Parathyroid adenoma (tissue), 2 donors: ENCODE data around the gene FUT7.
A peak's percentile ranks its signal among the peaks of the same experiment; 100 is the strongest.

Experiments used
- H2AFZ ChIP-seq: fragments of 300-600 bp; sonication (generic); one replicate; pipeline ENCODE4 v1.7.0; 2017; ENCODE audit warnings: antibody characterized with exemption, mild to moderate bottlenecking
- H3K27ac ChIP-seq: fragments of 300-600 bp; sonication (generic); one replicate; pipeline ENCODE4 v1.7.0; 2017
- H3K27me3 ChIP-seq: fragments of 300-600 bp; sonication (generic); one replicate; pipeline ENCODE4 v1.7.0; 2017; ENCODE audit warnings: low read length; ENCODE audit not compliant: control insufficient read depth, insufficient read depth
- H3K36me3 ChIP-seq: fragments of 300-600 bp; sonication (generic); one replicate; pipeline ENCODE4 v1.7.0; 2017; ENCODE audit warnings: low read length; ENCODE audit not compliant: control insufficient read depth, insufficient read depth
- H3K4me1 ChIP-seq: fragments of 300-600 bp; sonication (generic); one replicate; pipeline ENCODE4 v1.7.0; 2017; ENCODE audit warnings: control low read depth
- H3K4me2 ChIP-seq: fragments of 300-600 bp; sonication (generic); one replicate; pipeline ENCODE4 v1.7.0; 2017; ENCODE audit warnings: low read length
- H3K4me3 ChIP-seq: fragments of 300-600 bp; sonication (generic); one replicate; pipeline ENCODE4 v1.7.0; 2017; ENCODE audit warnings: low read depth, low read length
- H3K79me2 ChIP-seq: fragments of 300-600 bp; sonication (generic); one replicate; pipeline ENCODE4 v1.7.0; 2017; ENCODE audit warnings: control low read depth
- H3K9ac ChIP-seq: fragments of 300-600 bp; sonication (generic); one replicate; pipeline ENCODE4 v1.7.0; 2017; ENCODE audit warnings: mild to moderate bottlenecking
- H3K9me3 ChIP-seq: fragments of 300-600 bp; sonication (generic); one replicate; pipeline ENCODE4 v1.7.0; 2017; ENCODE audit warnings: low read length; ENCODE audit not compliant: control insufficient read depth
- TF ChIP-seq, protein P1 (sequence below): fragments of 300-600 bp; sonication (generic); IDR thresholded peaks from one replicate; pipeline ENCODE4 v1.7.0; 2017; ENCODE audit warnings: antibody characterized with exemption, mild to moderate bottlenecking
- donor health status: primary hyperparathyroidism.

Gene FUT7

DNA sequence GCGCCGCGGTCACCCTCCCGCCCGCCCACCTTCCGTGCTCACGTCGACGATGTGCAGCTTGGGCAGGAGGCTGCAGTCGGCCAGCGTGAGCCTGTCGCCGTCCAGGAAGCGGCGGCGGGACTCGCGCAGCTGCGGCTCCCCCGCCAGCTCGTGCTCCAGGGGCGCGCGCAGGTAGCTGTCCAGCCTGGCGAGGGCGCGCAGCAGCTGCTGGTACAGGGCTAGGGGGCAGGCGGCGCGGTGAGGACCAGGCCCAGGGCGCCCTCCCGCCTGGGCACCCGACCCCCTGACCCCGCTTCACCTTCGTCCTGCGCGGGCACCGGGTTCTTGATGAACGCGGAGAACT is 37.0 kb downstream of the FUT7 start:
- Histone ChIP-seq H3K27me3 (no peaks in the 10 kb centered on the region), H2AFZ (no peak overlapping the region), H3K36me3 (no peaks in the 10 kb centered on the region), H3K4me1 (no peaks in the 10 kb centered on the region), H3K4me3 (no peak overlapping the region), H3K4me2 (no peak overlapping the region), H3K9me3 (no peaks in the 10 kb centered on the region), H3K9ac (no peak overlapping the region), H3K79me2 (no peaks in the 10 kb centered on the region), H3K27ac (no peak overlapping the region)
- TF ChIP-seq, protein P1, sequence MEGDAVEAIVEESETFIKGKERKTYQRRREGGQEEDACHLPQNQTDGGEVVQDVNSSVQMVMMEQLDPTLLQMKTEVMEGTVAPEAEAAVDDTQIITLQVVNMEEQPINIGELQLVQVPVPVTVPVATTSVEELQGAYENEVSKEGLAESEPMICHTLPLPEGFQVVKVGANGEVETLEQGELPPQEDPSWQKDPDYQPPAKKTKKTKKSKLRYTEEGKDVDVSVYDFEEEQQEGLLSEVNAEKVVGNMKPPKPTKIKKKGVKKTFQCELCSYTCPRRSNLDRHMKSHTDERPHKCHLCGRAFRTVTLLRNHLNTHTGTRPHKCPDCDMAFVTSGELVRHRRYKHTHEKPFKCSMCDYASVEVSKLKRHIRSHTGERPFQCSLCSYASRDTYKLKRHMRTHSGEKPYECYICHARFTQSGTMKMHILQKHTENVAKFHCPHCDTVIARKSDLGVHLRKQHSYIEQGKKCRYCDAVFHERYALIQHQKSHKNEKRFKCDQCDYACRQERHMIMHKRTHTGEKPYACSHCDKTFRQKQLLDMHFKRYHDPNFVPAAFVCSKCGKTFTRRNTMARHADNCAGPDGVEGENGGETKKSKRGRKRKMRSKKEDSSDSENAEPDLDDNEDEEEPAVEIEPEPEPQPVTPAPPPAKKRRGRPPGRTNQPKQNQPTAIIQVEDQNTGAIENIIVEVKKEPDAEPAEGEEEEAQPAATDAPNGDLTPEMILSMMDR, result no peak

- H3K4me2 ChIP-seq, result no peak overlapping the region
- no peaks in the 10 kb centered on the region for H3K9me3 ChIP-seq
- H2AFZ ChIP-seq, result no peak overlapping the region
- no peak overlapping the region for H3K4me3 ChIP-seq
- no peaks in the 10 kb centered on the region for H3K4me1 ChIP-seq
- H3K9ac ChIP-seq, result no peak overlapping the region
- H3K27ac ChIP-seq, result no peak overlapping the region
- H3K27me3 ChIP-seq, result no peaks in the 10 kb centered on the region
- no peaks in the 10 kb centered on the region for H3K79me2 ChIP-seq
- TF ChIP-seq, protein P1, result no peak
- H3K36me3 ChIP-seq, result no peaks in the 10 kb centered on the region
Observed at GRCh38 chr9:136994180-136994887, 37.6 kb downstream of the FUT7 start.

DNA sequence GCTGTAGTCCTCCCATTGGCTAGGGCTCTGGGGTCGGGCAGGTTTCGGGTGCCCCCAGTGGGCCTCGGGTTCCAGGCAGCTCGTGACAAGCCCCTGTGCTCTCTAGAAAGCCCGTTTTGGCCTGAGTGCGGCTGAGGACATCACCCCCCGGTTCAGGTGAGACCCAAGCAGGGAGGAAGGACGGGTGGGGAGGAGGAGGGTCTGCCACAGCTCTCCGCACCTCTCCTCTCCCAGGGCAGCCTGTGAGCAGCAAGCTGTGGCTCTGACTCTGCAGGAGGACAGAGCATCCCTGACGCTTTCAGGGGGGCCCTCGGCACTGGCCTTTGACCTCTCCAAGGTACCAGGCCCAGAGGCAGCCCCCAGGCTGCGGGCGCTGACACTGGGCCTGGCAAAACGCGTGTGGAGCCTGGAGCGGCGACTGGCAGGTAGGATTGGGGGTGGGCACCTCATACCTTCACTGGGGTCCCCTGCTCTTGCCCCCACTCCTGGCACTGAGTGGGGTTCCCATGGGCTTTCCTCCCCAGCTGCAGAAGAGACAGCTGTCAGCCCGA is 39.0 kb downstream of the FUT7 start:
- Histone ChIP-seq H3K27ac (no peak overlapping the region), H3K4me3 (peak overlapping the region; percentile 79), H3K36me3 (no peaks in the 10 kb centered on the region), H2AFZ (peak overlapping the region; percentile 59), H3K4me2 (peak overlapping the region; percentile 98), H3K4me1 (no peaks in the 10 kb centered on the region), H3K27me3 (no peaks in the 10 kb centered on the region), H3K9ac (no peak overlapping the region), H3K9me3 (no peaks in the 10 kb centered on the region), H3K79me2 (no peaks in the 10 kb centered on the region)
- TF ChIP-seq, protein P1, result no peak

DNA sequence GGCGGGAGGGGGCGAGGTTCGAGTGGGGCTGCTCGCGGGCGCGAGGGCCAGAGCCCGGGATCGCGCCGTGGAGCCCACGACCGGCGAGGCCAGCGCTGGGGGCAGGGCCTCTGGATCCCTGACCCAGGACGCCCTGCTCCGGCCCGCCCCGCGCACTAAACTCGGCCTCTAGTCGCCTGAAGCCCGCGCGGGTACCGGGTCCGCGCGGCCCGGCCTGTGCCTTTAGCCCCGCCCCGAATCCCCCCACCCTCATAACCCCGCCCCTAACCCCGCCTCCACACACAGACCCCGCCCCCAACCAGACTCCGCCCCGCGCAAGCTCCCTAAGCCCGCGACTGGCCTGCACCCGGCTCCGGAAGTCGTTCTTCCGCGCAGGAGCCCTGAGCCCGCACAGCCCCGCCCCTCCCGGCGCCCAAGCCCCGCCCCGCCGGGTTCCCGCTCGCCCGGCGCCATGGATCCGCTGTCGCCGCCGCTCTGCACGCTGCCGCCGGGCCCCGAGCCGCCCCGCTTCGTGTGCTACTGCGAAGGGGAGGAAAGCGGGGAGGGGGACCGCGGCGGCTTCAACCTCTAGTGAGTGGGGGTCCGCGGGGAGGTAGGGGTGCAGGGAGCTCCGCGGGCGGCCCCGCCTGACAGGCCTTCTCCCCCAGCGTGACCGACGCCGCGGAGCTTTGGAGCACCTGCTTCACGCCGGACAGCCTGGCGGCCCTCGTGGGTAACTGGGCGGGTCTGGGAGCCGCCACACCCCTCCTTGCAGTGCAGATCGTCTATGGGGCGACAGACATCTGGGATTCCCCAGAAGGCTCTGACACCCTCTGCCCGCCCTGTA is 39.7 kb downstream of the FUT7 start, which contains the start of gene PAXX:
TSS of gene PAXX (plus strand) at position 430 of the 826 bp plus-strand sequence. CDS start at position 452, 22 bp downstream.
- H2AFZ ChIP-seq, result peak within 1 kb of the TSS; percentile 59
- TF ChIP-seq, protein P1, result no peak
- H3K27me3 ChIP-seq, result no peaks in the 10 kb centered on the region
- peak within 1 kb of the TSS; percentile 98 for H3K4me2 ChIP-seq
- no peaks in the 10 kb centered on the region for H3K36me3 ChIP-seq
- H3K9me3 ChIP-seq, result no peaks in the 10 kb centered on the region
- peak within 1 kb of the TSS; percentile 49 for H3K27ac ChIP-seq
- no peak within 1 kb of the TSS for H3K9ac ChIP-seq
- peak within 1 kb of the TSS; percentile 79 for H3K4me3 ChIP-seq
- no peaks in the 10 kb centered on the region for H3K79me2 ChIP-seq
- H3K4me1 ChIP-seq, result no peaks in the 10 kb centered on the region
